Liver (tissue), 3 donors: Measurements from ENCODE around the gene FFAR1.

Experiments used
- EGR1 ChIP-seq, 2 donors: IDR thresholded peaks; 2 replicates each; pipeline ENCODE4 v1.6.1; 2016 to 2018; ENCODE audit warnings: antibody characterized with exemption in 2 of 2, low read depth in 2 of 2
- FOXA1 ChIP-seq: IDR thresholded peaks from 2 replicates; pipeline ENCODE4 v1.6.1; 2016; ENCODE audit warnings: antibody characterized with exemption
- JUND ChIP-seq, 2 donors: IDR thresholded peaks; 2 replicates each; pipeline ENCODE4 v1.6.1; 2016; ENCODE audit warnings: antibody characterized with exemption in 2 of 2
- RAD21 ChIP-seq, 2 donors: IDR thresholded peaks; 2 replicates each; pipeline ENCODE4 v1.6.1; 2016; ENCODE audit warnings: antibody characterized with exemption in 2 of 2, mild to moderate bottlenecking in 2 of 2
- YY1 ChIP-seq: IDR thresholded peaks from 2 replicates; pipeline ENCODE4 v1.6.1; 2016; ENCODE audit warnings: antibody characterized with exemption, mild to moderate bottlenecking
- TF ChIP-seq, protein P1 (sequence below): IDR thresholded peaks from 2 replicates; pipeline ENCODE4 v1.6.1; 2016; ENCODE audit warnings: antibody characterized with exemption, mild to moderate bottlenecking
- TF ChIP-seq, protein P2 (sequence below): fragments of 150-350 bp; IDR thresholded peaks from 2 replicates; pipeline ENCODE4 v1.5.1; 2017; ENCODE audit warnings: improper control_type of control experiment, low read depth, low read length; ENCODE audit not compliant: missing input control
- TF ChIP-seq, protein P3 (sequence below): IDR thresholded peaks from 2 replicates; pipeline ENCODE4 v1.6.1; 2016; ENCODE audit warnings: antibody characterized with exemption
- donor health status: healthy.
- donor health status: healthy.

DNA sequence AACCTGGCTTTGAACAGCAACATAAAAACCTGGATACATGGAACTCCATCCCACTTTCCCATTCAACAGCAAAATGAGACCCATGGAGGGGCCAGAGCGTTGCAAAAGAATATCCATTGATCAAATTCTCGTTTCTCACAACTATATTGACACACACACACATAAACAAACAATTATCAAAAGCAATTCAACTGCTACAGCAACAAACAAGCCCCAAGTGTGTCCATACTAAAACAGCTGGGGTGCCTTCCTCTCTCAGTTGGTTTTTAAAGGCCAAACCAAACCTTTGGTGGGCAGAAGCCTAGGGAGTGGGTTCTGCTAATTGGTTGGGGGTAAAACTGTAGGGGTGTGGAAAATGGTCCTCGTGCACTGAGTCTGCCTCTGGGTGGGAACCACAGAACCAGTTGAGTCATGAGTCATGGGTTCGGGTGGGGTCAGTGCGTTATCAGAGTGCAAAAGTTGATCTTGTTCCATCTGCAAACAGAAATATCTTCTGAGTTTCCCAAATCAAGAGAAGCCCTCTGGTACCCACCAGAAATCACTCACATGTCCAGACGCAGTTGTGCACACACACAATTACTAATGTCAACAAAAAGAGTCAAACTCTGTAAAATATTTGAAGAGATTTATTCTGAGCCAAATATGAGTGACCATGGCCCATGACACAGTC is 41.6 kb downstream of the FFAR1 start:
- TF ChIP-seq FOXA1 (no peak), RAD21 (IDR thresholded peaks at IDR 0.05) (no peak), JUND (IDR thresholded peaks at IDR 0.05) (no peak), EGR1 (IDR thresholded peaks at IDR 0.05; ENCODE audit: low read depth in 2 of 2) (no peak), YY1 (no peak)
- TF ChIP-seq, protein P1, sequence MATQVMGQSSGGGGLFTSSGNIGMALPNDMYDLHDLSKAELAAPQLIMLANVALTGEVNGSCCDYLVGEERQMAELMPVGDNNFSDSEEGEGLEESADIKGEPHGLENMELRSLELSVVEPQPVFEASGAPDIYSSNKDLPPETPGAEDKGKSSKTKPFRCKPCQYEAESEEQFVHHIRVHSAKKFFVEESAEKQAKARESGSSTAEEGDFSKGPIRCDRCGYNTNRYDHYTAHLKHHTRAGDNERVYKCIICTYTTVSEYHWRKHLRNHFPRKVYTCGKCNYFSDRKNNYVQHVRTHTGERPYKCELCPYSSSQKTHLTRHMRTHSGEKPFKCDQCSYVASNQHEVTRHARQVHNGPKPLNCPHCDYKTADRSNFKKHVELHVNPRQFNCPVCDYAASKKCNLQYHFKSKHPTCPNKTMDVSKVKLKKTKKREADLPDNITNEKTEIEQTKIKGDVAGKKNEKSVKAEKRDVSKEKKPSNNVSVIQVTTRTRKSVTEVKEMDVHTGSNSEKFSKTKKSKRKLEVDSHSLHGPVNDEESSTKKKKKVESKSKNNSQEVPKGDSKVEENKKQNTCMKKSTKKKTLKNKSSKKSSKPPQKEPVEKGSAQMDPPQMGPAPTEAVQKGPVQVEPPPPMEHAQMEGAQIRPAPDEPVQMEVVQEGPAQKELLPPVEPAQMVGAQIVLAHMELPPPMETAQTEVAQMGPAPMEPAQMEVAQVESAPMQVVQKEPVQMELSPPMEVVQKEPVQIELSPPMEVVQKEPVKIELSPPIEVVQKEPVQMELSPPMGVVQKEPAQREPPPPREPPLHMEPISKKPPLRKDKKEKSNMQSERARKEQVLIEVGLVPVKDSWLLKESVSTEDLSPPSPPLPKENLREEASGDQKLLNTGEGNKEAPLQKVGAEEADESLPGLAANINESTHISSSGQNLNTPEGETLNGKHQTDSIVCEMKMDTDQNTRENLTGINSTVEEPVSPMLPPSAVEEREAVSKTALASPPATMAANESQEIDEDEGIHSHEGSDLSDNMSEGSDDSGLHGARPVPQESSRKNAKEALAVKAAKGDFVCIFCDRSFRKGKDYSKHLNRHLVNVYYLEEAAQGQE, result no peak
- TF ChIP-seq, protein P2, sequence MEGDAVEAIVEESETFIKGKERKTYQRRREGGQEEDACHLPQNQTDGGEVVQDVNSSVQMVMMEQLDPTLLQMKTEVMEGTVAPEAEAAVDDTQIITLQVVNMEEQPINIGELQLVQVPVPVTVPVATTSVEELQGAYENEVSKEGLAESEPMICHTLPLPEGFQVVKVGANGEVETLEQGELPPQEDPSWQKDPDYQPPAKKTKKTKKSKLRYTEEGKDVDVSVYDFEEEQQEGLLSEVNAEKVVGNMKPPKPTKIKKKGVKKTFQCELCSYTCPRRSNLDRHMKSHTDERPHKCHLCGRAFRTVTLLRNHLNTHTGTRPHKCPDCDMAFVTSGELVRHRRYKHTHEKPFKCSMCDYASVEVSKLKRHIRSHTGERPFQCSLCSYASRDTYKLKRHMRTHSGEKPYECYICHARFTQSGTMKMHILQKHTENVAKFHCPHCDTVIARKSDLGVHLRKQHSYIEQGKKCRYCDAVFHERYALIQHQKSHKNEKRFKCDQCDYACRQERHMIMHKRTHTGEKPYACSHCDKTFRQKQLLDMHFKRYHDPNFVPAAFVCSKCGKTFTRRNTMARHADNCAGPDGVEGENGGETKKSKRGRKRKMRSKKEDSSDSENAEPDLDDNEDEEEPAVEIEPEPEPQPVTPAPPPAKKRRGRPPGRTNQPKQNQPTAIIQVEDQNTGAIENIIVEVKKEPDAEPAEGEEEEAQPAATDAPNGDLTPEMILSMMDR, result no peak
- TF ChIP-seq, protein P3, sequence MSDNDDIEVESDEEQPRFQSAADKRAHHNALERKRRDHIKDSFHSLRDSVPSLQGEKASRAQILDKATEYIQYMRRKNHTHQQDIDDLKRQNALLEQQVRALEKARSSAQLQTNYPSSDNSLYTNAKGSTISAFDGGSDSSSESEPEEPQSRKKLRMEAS, result no peak
